Right lobe of liver (tissue), 6 donors: Measurements from ENCODE around the gene GNAT2. TPM values are rescaled to one million over a fixed set of nuclear protein-coding genes. Genes with fewer than 3 reads are reported as not detected.

Experiments
- ATAC-seq, 4 donors: fragments of 200-7000 bp; cut with Tn5 transposase; one replicate each; pipeline ENCODE4 v1.9.1; 2020; ENCODE audit warnings: mild to moderate bottlenecking in 4 of 4, moderate library complexity in 4 of 4
- DNase-seq, 3 donors: peaks; one replicate each; pipeline ENCODE4 v3.0.0-alpha.2; 2020
- H3K27ac ChIP-seq, 3 donors: fragments of 200-600 bp; one replicate each; pipeline ENCODE4 v1.8.0; 2022
- H3K27me3 ChIP-seq, 2 donors: fragments of 200-600 bp; one replicate each; pipeline ENCODE4 v1.8.0; 2022
- H3K36me3 ChIP-seq, 4 donors: fragments of 200-600 bp; sonication (generic) in 1 of 4; one replicate each; pipeline versions ENCODE4 v1.5.1 to v1.8.0; 2017 to 2022; ENCODE audit warnings: control low read depth in 1 of 4
- H3K4me1 ChIP-seq, 4 donors: fragments of 200-600 bp; sonication (generic) in 1 of 4; one replicate each; pipeline versions ENCODE4 v1.5.1 to v1.8.0; 2017 to 2022; ENCODE audit warnings: control low read depth in 1 of 4
- H3K4me3 ChIP-seq, 3 donors: fragments of 200-600 bp; one replicate each; pipeline ENCODE4 v1.8.0; 2022
- H3K9me3 ChIP-seq, 4 donors: fragments of 200-600 bp; sonication (generic) in 1 of 4; one replicate each; pipeline versions ENCODE4 v1.5.1 to v1.8.0; 2017 to 2022; ENCODE audit warnings: control low read depth in 1 of 4
- POLR2A ChIP-seq: fragments of 450-650 bp; IDR thresholded peaks from one replicate; pipeline ENCODE4 v1.6.1; 2017; ENCODE audit warnings: antibody characterized with exemption, mild to moderate bottlenecking
- WGBS: methylation state at CpG from one replicate; pipeline ENCODE4 v1.1.6; 2018; ENCODE audit warnings: low coverage, low lambda C conversion rate; ENCODE audit not compliant: insufficient coverage; ENCODE audit errors: missing lambda C conversion rate; 5-methylcytosine and 5-hydroxymethylcytosine counted together
- intact Hi-C, 2 donors: fragments of 100-400 bp; cut with DNase I; formaldehyde crosslinking; loops; one replicate each; pipeline versions ENCODE4 v1.11.2 to v1.14.1; 2022
- long read RNA-seq: library from polyadenylated mRNA; unstranded; transcript quantifications from one replicate; pipeline ENCODE4 v2.0.0, GENCODE V29; 2019
- total RNA-seq, 6 experiments: library from RNA; depleted of rRNA in 2 of 6; stranded (reverse); fragments of >200 nt in 2 of 6; fragmentation: NEBNext Ultra II Directional in 3 of 6; extraction: Animal tissue kit (Norgen Biotek cat#: 25700) in 3 of 6; gene quantifications; one replicate each; pipeline versions ENCODE4 v1.1.0 to v1.2.4, GENCODE V29; 2016 to 2023
- TF ChIP-seq, protein P1 (sequence below), 4 donors: fragments of 200-600 bp in 3 of 4; fragments of 450-650 bp in 1 of 4; IDR thresholded peaks; one replicate each; pipeline versions ENCODE4 v1.5.1 to v1.8.0; 2016 to 2022; ENCODE audit warnings: antibody characterized with exemption in 4 of 4, mild to moderate bottlenecking in 2 of 4
- donor health status: DM: no; HTN: yes; CAD: no.
- donor health status: DM: no; HTN: no; CAD: no.
- donor health status: DM: no; HTN: no; CAD: no.
- donor health status: DM: no; HTN: yes; CAD: no.
- donor health status: DM: no; HTN: yes; CAD: no.

The GNAT2 gene
- under 1 TPM in 3 of 6 experiments, not detected in 3; 0.20 to 0.21 (median 0.20) TPM for total RNA-seq
- long read RNA-seq = 0 reads

DNA sequence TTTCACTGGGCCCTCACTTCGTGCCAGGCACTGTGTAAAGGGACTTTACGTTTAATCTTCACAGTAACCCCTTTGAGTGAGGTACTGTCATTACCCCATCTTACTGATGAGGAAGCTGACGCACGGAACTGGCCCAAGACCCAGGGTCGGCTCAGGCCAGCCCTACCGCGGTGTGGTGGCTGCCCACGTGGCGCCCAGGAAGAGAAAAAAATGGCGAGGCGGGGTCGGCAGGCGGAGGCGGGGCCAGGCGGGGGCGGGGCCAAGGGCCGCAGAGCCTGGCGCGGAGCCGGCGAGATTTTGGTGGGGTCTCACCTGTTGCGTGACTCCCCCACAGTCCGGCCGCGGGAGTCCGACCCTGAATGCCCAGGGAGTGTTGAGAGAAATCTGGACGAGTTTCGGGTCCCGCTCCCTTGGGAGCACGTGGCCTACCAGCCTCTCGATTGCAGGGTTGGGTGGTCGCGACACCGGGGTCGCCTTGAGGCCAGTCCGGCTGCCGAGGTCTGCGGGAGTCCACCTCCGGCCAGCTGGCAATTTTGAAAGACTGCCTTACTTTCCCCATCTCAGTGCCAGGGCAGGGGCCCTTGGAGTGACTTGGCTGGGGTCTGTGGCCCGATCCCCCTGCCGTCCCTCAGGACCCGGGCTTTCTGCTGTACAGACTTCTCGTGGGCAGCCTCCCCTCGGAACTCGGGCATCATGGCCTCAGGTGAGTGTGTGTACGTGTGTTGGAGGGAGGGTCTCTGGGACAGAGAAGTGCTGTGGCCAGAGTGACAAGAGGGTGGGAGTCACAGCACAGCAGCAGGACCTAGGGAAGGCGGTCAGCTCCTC lies at the start of gene GNAT2, which contains the start of gene AMPD2:
TSS of gene GNAT2 (minus strand) at position 41 of the 825 bp plus-strand sequence. CDS start 6,746 bp downstream, outside the sequence.
TSS of gene AMPD2 (plus strand) at position 262 of the 825 bp plus-strand sequence. CDS start 1,339 bp downstream, outside the sequence.
- Histone ChIP-seq H3K4me3 (peak within 1 kb of the TSS; percentile 64 to 94 (median 68)), H3K27me3 (no peaks in the 10 kb centered on the region), H3K36me3 (no peaks in the 10 kb centered on the region), H3K9me3 (no peaks in the 10 kb centered on the region), H3K4me1 (peaks cover 0 to 46% (median 13%) of the 10 kb centered on the region in 4 donors), H3K27ac (peak within 1 kb of the TSS; percentile 69 to 76 (median 76))
- intact Hi-C loops = loop anchor here in 1 of 2 donors (10.0 kb wide), 1 partner anchor 75 kb away; the partner anchor contains the start of gene GNAI3
- 0% methylated on average over 15 of the region's 47 CpGs for WGBS
- ATAC-seq = peak; percentile 67 to 75 (median 70)
- DNase-seq = peak; percentile 91 to 92 (median 91)
- TF ChIP-seq POLR2A = peak; percentile 31
- TF ChIP-seq, protein P1, sequence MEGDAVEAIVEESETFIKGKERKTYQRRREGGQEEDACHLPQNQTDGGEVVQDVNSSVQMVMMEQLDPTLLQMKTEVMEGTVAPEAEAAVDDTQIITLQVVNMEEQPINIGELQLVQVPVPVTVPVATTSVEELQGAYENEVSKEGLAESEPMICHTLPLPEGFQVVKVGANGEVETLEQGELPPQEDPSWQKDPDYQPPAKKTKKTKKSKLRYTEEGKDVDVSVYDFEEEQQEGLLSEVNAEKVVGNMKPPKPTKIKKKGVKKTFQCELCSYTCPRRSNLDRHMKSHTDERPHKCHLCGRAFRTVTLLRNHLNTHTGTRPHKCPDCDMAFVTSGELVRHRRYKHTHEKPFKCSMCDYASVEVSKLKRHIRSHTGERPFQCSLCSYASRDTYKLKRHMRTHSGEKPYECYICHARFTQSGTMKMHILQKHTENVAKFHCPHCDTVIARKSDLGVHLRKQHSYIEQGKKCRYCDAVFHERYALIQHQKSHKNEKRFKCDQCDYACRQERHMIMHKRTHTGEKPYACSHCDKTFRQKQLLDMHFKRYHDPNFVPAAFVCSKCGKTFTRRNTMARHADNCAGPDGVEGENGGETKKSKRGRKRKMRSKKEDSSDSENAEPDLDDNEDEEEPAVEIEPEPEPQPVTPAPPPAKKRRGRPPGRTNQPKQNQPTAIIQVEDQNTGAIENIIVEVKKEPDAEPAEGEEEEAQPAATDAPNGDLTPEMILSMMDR (IDR thresholded peaks at IDR 0.05) = no peak

DNA sequence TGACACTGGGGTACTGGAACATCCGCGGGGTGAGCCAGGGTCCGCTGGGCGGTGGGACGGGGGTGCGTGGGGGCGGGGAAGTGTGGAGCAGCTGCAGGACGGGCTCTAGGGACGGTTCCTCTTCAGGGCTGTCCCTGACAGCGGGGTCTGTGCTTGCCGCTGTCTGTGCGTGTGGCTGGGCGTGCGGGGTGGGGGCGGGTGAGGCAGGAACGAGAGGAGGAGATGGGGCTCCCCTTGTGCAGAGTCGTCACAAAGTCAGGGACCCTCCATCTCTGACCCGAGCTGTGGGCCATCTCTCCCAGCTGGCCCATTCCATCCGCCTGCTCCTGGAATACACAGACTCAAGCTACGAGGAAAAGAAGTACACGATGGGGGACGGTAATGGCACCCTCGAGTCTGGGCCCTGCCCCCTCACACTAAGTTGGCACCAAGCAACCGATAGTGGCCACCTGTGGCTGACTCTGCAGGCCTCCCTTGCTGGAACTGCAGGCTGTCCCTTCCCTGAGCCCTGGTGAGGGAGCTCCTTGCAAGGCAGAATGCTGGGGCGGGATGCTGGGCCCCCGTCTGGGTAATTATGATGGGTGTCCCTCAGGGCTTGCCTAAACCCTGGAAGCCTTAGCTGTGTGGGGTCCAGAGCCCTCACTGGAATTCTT lies 48.8 kb upstream of the GNAT2 start:
- Histone ChIP-seq H3K27me3 (no peaks in the 10 kb centered on the region), H3K27ac (no peak overlapping the region), H3K4me3 (peak overlapping the region; percentile 28 to 31 (median 28)), H3K4me1 (no peaks in the 10 kb centered on the region), H3K36me3 (no peaks in the 10 kb centered on the region), H3K9me3 (no peaks in the 10 kb centered on the region)
- DNase-seq (no peak), ATAC-seq (peak in 1 of 4 donors; percentile 2)
- TF ChIP-seq POLR2A = no peak
- TF ChIP-seq, protein P1 (IDR thresholded peaks at IDR 0.05) = no peak
- intact Hi-C loops = no loop called here
- WGBS = 38% methylated on average over 4 of the region's 26 CpGs

DNA sequence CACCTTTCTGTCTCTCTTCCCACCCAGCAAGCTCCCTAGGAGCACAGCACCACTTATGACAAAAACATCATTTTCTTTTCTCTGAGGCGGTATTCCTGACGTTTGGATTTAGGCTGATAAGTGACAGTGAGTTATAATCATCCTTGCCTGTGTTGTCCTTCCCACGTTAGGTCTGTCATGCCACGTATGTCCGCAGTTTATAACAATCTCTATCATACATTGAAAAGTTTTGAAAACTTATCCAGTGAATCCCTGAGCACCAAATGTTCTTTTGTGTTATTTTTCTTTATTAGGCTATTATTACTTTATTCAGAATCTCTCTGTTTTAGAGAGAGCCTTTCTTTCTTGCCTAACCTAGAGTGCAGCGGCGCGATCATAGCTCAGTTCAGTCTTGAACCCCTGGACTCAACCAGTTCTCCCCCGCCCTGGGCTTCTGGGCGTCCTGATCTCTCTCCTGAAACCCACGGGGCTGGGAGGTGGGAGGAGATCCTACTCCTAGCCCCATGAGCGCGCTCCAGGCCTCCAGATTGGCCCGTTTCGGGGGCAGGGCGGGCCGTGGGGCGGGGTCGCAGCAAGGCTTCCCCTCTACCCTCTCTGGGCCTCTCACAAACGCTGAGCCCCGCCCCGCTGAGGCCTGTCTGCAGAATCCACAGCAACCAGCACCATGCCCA lies 48.2 kb upstream of the GNAT2 start, which contains the start of gene GSTM2:
TSS of gene GSTM2 (plus strand) at position 606 of the 671 bp plus-strand sequence. CDS start at position 665, 59 bp downstream.
- WGBS = 33% methylated on average over 14 of the region's 22 CpGs
- Histone ChIP-seq H3K9me3 (no peaks in the 10 kb centered on the region), H3K4me3 (peak within 1 kb of the TSS; percentile 28 to 31 (median 28)), H3K4me1 (no peaks in the 10 kb centered on the region), H3K27me3 (no peaks in the 10 kb centered on the region), H3K36me3 (no peaks in the 10 kb centered on the region), H3K27ac (no peak within 1 kb of the TSS)
- ATAC-seq (peak; percentile 97 to 100 (median 99)), DNase-seq (peak; percentile 76 to 86 (median 84))
- intact Hi-C loops = no loop called here
- TF ChIP-seq, protein P1 (IDR thresholded peaks at IDR 0.05) = no peak
- no peak for TF ChIP-seq POLR2A

DNA sequence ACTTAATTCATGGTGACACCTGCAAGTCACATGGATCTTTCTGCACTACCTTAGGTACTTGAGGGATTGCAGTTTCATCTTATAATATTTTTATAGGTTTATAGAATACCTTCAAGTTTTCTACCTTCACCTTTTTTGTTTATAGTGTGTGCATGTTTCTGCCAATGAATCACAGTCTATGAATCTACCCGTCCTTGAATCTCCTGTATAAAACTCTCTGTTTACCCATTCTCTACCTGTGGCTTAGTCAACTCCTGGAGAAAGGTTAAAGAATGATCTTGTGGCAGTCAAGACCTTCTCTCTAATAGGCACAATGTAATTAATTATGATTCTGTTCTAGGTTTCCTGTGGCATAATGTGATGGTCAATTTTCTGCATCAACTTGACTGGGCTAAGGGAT lies 45.3 kb upstream of the GNAT2 start:
- ATAC-seq (no peak), DNase-seq (no peak)
- no peaks in the 10 kb centered on the region for H3K36me3 ChIP-seq
- H3K4me1 ChIP-seq = no peaks in the 10 kb centered on the region
- no peaks in the 10 kb centered on the region for H3K27me3 ChIP-seq
- WGBS = 69% methylated on average over 1 of the region's 1 CpG
- TF ChIP-seq, protein P1 (IDR thresholded peaks at IDR 0.05) = no peak
- no peak for TF ChIP-seq POLR2A
- no peak overlapping the region for H3K27ac ChIP-seq
- intact Hi-C loops = no loop called here
- no peaks in the 10 kb centered on the region for H3K9me3 ChIP-seq
- H3K4me3 ChIP-seq = no peak overlapping the region
